NCI-H146 treated with DMSO at 0.1 percent for 48 hours (cell line): ENCODE data around the gene MIS12.

Experiments
- DNase-seq: peaks from one replicate; lab custom pipeline; 2025; ENCODE audit not compliant: unreplicated experiment; lab: John Stamatoyannopoulos, UW

Gene MIS12

DNA sequence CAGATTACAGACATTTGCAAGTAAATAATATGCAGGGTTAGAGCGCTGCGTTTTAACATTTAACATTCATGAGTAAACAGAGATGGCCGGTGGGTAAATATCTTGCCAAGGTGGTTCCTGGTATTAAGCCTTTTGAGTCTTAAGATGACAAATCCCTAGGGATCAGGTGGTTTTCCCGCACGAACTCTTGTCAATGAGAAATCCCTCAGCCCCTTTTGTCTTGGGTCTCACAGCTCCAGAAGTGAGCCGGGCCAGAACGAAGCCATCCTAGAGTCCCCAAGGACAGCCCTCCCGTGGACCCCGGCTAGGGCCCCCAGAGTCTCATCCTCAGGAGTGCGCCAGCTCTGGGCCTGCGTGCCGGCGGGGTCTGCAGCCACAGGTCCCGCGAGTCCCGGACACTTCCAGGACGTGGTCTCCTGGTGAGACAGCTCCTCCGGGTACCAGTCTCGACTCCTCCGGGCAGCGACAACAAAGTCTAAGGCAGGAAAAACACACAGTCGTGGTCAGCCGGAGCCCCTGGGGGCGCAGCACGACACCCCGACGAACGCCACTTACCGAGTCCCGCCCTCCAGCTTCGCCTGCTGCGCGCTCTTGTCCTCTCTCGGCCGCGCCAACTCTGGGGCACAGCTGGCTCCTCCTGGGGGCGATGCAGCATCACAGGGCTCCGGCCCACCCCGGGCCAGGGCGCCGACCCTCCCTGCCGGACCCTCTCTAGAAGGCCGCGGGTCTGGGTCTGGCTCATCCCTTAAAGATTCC is 13.3 kb downstream of the MIS12 start:
- no peak for DNase-seq

DNA sequence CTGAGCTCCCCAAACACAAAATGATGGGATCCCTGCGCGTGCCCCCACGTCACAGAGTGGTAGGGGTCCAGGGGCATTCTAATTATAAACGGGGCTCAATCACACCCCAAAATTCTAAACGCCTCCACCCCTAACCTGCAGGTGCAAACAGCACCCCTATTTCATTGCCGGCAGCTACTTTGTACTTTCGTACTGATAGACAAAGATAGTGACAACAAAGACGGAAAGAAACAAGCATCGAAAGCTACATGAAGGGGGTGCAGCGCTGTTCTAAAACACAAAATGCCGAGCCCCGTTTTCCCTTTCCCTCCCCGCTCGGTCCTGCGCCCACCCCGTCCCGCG is 13.9 kb downstream of the MIS12 start:
- DNase-seq = no peak

DNA sequence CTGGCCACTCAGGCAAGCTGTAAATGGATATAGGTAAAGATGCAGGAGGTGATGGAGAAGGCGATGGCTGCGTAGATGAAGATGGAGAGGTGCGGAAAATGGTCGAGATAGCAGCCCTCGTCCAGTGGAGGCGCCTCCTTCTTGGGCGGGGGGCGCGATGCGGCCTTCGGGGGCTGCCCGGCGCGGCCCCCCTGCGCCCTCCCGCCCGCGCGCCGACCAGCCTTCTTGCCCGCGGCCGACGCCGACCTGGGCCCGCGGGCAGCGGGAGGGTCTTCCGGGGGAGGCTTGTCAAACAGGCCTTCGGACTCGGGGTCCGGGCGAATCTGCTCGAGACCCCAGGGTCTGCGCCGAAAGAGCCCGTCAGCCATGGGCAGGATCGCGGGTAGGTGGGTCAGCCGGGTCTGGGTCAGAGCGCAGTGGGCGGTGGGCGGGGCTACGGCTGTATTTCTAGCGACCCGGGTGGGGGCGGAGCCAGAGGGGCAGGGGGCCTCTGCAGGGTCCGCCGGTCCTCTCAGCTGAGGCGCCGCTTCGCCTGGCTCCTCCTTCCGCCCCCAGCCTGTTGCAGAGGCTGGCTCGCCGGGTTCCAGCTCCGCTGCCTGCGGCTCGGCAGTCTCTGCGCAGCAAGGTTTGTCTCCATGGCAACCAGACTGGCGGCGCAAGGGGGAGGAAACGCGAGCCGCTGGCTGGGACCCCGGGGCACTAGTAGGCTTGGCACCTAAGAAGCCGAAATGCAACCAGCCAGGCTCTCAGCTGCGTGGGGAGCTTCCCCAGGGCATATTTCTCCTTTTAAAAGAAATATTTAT is 14.4 kb downstream of the MIS12 start:
- peak; percentile 49 for DNase-seq

DNA sequence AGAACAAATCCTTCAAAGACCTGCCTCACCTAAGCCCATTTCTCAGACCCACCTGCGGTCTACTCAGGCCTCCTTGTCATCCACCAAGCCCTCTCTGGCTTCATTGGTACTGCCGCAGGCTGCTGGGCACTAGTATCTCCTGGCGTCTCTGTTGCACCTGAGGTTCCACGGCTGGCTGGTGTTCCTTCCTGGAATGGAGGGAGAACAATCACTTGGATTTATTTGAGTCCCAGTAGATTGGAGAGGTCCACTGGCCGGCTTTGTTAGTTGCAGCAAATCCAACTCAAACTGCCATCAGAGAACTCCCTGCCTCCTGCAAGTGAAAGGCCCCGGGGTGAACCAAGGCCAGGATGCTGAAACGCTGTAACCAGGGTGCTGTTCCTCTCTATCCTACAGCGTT is 15.3 kb downstream of the MIS12 start:
- no peak for DNase-seq

DNA sequence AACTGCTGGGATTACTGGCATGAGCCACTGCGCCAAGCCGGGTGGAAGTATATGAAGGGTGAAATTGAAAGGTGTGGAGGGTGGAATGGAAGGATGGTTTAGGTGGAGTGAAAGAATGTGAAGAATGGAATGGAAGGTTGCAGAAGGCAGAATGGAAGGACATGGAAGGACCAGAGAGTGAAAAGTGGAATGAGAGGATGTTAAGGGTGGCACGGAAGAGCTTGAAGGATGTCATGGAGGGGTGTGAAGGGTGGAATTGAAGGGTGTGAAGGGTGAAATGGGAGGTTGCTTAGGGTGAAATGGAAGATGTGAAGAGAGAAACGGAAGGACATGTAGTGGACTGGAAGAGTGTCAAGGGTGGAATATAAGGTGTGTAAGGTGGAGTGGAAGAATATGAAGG is 16.2 kb downstream of the MIS12 start:
- DNase-seq = no peak

DNA sequence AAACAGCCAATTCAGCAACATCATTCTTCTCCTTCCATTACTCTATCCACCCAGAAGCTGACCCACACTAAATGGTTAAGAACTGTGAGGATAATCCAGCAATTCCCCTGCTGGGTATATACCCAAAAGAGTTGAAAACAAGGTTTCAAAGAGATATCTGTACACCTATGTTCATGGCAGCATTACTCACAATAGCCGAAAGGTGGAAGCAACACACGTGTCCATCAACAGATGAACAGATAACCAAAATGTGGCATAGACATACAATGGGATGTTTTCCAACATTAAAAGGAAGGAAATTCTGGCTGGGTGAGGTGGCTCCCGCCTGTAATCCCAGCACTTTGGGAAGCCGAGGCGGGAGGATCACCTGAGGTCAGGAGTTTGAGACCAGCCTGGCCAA is 19.9 kb downstream of the MIS12 start:
- DNase-seq = no peak

DNA sequence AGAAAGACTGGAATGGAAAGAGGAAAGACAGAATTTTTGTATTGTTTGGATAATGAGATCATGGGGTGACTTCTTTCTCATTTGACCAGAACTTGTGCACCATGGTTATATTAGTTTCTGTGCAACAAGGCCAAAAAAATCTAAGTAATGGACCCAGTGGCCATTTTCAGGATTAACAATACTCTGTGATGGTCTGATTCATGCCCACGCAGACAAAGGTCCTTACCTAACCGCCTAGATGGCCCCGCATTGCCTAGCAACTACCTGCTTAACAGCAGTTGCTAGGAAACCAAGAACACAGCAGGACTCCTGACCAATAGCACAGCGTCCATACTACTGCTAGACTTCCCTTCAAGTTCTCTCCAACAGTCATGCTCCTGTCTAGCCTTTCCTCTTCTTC is 22.4 kb downstream of the MIS12 start:
- DNase-seq = peak; percentile 78

DNA sequence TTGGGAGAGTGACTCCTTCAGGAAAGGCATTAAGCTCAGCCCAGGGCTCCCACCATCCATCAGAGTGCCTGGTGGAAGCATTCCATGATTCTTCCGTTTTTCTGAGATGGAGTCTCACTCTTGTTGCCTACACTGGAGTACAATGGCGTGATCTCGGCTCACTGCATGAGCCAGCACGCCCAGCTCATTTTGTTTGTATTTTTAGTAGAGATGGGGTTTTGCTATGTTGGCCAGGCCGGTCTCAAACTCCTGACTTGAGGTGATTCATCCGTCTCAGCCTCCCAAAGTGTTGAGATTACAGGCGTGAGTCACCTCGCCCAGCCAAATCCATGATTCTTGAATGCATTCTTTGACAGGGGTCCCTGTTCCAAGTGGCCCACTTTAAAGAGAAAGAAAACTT is 23.1 kb downstream of the MIS12 start:
- no peak for DNase-seq

DNA sequence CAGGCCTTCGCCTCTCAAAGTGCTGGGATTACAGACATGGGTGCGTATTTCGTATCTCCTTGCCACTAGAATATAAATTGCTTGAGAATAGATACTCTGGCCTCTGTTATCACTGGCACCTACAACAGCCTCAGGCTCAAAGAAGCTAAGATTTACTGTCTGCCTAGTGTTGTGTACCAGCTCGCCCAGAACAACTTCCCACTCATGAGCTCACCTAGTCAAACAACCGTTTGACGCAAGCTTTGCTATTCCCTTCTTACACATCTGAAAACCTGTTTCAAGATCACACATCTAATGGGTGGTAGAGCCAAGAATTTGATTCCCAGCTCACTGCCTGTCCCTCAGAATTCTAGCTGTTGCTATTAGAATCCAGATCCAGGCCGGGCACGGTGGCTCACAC is 24.4 kb downstream of the MIS12 start:
- DNase-seq = no peak

DNA sequence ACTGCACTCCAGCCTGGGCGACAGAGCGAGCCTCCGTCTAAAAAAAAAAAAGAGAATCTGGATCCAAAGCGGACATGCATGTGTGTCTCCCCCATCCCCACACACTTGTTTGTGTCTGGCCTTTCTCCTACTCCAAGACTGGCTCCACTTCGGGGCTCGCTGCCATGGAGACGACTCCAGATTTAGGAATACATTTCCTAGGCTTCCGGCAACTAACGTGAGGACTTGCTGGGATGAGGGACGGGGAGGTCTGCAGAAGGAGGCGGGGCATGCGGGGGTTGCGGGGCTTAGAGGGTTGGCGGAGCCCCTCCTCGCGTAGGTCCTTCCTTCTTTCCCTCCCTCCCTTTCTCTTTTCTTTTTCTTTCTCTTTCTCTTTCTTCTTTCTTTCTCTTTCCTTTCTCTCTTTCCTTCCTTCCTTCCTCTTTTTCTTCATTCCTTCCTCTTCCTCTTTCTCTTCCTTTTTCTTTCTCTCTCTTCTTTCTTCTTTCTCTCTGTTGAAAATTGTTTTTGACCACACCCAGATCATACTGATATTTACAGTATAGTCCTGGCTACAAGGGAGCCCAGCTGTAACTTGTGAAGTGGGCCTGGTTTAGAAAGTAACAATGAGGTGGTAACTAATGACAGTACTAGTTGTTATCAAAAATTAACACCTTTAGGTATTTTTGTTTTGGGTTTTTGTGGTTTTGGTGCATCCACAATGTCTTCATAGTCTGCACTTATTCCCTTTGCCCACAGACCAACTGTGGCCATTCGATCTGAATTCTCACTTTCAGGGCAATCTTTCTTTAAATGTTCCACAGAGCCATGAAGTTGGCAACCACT is 25.2 kb downstream of the MIS12 start:
- DNase-seq = no peak

DNA sequence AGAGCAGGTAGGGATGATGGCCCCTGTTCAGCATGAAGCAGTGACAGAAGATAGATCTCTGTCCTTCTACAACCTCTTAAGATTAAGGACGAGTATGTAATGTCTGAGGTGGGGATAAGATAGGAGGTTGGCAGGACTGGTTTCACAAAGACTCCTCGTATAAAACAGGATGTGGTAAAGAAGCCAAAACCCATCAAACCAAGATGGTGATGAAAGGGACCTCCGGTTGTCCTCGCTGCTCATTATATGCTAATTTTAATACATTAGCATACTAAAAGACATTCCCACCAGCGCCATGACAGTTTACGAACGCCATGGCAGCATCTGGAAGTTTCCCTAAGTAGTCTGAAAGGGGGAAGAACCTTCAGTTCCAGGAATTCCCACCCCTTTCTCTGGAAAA is 27.3 kb downstream of the MIS12 start:
- no peak for DNase-seq

DNA sequence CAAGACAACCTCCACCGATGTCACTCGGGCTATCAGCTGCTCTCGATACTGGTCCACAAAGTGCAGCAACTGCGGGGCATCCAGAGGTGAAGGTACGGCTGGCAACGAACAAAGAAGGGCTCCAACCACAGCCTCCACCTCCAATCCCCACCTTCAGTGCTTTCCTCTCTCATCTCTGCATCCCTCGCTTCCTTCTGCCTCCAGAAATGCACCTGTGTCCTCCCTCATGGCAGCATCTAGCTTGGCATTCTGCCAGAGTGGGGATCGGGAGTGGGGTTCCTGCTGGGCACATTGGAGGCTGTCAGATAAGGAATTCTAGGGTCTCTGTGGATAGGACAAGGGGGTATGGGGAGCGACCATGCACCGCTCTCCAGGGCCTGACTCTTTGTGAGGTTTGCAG is 28.6 kb downstream of the MIS12 start:
- DNase-seq = no peak

DNA sequence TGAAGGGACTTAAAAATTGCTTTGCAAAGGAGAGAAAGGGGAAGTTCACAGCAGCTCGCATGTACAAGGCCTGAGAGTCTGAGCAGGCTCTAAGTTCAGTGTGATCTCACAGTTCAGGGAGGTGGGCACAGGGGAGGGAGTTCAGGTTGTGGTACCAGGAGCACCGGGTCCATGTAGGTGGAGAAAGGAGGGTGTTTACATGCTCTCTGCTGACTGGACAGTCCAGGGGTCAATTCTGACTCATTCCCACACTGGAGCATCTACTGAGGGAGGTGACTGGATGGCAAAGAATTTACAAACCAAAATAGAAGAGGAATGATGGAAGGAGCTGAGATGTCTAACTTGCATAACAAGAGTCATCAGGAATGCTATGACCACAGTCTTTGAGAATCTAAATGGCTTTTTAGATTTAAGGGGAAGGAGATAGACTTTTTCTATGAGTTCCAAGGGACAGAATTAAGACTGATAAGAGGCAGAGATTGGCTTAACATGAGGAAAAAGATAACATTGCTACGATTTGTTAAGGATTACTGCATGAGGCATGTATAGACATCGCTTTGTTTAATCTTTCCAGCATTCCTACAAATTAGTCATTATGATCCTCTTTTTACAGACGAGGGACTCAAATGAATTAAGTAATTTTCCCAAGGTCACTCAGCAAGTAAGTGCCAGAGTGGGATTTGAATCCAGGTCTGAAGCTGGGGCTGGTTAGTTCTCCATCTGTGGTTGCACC is 29.9 kb downstream of the MIS12 start:
- DNase-seq = no peak

DNA sequence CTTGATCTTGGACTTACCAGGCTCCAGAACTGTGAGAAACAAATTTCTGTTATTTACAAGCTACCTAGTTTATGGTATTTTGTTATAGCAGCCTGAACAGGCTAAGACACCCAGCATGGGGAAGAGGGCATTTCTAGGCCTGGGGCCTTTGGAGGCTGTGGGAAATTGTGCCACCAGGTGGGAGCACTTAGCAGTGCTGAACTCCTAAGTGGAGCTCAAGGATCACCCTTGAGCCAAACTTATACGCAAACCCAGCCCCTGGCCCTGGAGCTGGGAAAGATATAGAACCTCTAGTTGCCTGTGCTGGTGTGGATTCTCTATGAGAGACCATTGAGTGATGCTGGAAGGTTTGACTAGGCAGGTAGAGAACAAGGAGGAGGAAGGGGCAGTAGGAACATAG is 36.1 kb downstream of the MIS12 start:
- no peak for DNase-seq

DNA sequence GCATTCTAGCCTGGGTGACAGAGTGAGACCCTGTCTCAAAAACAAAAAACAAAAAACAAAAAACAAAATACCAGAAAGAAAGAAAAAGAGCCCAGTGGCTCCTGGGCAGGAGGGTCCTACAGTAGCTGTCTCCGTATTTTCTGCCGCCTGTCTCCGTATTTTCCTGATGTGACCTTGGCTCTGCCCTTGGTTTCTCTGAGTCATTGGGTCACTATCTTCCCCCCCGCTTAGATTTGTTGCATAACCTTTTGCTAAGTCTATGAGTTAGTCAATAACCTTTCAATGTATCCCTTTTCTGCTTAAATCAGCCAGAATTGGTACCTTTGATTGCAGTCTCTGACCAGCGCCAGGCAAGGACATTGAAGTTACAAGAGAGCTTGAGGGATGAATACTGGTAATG is 36.9 kb downstream of the MIS12 start:
- DNase-seq = no peak

DNA sequence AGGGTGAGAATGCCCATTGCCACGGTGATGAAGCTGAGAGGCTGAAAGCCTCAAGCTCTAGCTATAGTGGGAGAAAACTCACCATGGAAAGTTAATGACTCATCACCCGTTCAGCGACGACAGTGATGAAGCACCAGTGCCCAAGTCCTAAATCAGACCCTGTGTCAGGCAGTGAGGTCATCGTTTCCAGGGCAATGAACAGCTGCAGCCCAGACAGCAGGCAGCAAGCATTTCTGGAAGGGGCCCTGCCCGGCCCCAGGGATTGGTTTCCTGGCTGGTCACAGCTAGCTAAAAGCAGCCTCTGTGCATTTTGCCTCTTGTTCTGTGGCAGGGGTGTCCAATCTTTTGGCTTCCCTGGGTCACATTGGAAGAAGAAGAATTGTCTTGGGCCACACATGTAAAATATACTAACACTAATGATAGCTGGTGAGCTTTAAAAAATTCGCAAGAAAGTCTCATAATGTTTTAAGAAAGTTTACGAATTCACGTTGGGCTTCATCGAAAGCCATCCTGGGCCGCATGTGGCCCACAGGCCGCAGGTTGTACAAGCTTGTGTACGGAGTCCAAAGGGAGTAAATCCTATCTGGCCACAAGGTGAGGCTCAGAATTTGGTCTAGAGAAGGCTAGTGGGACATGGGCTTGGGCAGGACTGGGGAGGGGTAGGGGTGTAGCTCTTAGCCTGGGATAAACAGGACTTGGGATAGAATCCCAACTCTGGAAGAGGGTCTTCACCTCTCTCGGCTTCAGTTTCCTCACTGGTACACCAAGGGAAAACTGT is 40.6 kb downstream of the MIS12 start:
- no peak for DNase-seq

DNA sequence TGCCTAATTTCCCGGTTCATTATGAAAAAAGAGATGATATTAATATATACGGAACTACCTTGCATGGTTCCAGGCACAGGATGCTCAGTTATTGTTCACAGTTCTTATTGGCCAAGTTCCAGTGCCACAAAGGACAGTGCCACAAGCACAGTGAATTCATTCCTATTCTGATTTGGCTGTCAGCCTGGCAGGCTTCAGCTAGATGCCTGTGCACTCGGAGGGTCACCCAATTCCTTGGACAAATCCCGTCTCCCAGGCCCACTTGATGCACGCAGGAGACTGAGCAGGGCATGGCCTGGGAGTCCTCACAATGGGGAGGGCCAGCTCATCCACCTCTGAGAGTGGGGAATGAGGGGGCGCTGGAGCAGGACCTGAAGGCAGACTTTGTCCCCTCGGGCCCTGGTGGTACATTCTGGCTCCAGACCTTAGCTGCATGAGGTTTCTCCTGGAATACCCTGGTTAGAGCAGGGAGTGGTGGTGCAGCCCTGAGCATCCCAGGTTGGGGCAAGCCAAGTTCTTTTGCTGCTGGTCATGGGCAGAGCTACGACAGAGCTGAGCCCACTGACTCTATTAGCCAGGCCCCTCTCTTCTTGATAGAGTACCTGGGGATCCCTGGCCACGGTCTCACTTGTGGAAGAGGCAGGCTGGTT is 41.4 kb downstream of the MIS12 start:
- DNase-seq = no peak

DNA sequence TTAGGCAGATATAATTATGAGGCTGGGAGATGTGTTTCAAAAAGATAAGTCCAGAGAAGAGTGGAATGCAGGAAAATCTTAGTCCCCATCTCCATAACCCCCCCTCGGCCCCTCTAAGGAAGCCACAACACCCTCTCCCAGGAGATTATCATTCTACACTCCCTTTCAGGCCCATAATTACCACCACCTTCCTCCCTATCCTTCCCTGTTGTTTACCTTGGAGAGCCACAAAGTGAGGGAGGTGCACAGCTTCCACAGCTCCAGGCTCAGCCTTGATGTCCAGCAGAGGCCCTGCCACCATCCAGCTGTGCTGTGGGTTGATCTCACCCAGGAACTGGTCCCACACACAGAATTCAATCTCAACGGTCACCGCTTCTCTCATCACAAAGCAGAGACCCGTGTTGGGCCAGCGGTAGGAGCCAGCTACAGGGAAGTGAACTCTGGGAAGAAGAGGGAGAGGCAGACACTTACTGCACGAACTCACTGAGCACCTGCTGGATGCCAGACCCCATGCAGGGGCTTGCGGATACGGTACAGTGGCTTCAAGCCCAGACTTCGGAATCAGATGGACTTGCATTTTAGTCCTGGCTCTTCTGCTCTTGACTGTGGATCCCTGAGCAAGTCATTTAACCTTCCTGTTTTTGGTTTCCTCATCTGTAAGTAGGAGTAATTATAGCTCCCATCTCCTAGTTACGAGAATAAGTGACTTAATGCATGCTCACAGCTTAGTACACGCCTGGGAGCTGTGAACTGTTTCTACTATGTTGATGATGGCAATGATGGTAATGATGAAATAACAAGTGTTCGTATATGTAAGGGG is 44.1 kb downstream of the MIS12 start:
- no peak for DNase-seq

DNA sequence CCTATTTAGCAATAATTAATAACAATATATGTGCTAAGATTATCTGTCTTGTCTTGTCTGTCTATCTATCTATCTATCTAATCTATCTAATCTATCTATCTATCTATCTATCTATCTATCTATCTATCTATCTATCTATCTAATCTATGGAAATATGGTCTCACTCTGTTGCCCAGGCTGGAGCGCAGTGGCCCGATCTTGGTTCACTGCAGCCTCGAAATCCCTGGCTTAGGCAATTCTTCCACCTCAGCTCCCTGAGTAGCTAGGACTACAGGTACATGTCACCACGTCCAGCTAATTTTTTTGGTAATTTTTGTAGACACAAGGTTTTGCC is 44.7 kb downstream of the MIS12 start:
- no peak for DNase-seq
